Aortic smooth muscle cell (primary cell): ENCODE results near the gene RHBDD2. TPM values are rescaled to one million over a fixed set of nuclear protein-coding genes. Genes with fewer than 3 reads are reported as not detected.

Source experiments
- total RNA-seq: library from RNA; depleted of rRNA; stranded (reverse); fragments of >200 nt; gene quantifications from 2 replicates; pipeline ENCODE4 v1.2.3, GENCODE V29; 2014

Gene RHBDD2
- total RNA-seq = 13.3 and 14.5 TPM in 2 replicates

DNA sequence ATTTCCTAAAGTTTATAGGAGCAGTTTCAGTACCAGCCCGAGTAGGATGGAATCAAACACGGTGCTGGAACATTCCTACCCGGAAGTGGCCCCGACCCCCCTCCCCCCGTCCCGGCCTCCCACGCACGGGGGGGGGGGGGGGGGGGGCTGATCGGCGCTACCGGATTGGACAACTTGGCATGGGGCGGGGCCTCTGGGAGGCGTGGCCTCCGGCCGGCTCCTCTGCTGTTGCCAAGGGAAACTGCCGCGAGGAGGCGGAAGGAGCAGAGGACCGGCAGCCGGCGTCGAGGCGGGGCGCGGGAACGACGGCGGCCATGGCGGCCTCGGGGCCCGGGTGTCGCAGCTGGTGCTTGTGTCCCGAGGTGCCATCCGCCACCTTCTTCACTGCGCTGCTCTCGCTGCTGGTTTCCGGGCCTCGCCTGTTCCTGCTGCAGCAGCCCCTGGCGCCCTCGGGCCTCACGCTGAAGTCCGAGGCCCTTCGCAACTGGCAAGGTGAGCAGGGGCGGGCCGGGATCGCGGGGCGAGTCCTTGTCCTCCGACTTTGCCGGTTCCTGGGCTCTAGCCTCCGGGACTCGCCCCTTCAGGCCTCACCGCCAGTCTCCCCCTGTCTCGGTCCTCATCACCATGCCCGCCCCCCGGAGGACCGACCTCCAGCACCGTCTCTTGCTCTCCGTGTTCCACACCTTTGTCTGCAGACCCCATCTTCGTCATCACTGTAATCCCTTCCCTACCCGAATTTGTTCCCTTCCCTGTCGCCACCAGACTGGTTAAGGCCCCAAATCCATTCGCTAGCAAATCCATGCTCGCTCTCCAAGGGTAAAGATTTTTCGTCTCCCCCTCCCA lies at the start of gene RHBDD2:
TSS of gene RHBDD2 (plus strand) at position 266 of the 843 bp plus-strand sequence. CDS start at position 315, 49 bp downstream.

DNA sequence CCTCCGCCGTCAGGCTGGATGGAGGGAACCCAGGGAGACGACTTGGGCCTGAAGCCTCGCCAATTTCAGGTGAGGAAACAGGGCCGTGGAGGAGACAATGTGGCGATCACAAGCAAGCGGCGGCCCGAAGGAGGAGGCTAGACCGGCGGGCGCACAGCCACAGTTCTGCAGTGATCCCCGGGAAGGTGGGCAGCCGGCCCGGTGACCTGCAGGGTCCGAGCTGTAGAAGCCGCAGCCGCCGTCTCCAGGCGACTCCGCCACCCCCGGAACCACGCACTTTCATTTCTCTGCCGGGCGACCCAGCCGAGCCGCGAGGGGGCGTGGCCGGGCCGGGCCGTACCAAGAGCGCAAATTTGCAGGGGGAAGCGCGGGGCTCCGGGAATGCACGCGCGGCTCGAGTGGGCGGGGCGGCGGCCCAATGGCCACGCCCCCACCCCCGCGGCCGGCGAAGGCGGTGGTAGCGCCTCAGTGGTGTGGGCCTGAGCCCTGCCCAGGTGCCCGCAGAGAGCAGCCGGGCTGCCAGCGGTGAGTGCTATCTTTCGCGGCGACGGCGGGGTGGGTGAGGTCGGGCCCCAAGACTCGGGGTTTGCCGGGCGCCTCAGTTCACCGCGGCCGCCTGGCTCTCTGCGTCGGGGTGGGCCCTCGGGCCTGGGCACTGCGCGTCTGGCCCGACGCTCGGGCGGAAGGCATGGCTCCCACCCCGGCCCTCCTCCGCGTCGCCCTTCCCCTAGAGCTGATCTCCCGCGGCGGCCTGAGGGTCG lies 36.0 kb downstream of the RHBDD2 start, which contains the start of gene POR:
TSS of gene POR (plus strand) at position 501 of the 761 bp plus-strand sequence. CDS start 38,847 bp downstream, outside the sequence.

Other genes with a start within 250 kb of the RHBDD2 start
- 7.1 and 8.5 TPM in 2 replicates for gene HIP1, start 140.1 kb upstream of the RHBDD2 start, total RNA-seq
- gene CCL26, start 106.8 kb upstream of the RHBDD2 start, total RNA-seq = 1.5 TPM in 1 of 2 replicates, not detected in the other
- not detected in 2 replicates for gene CCL24, start 65.2 kb upstream of the RHBDD2 start, total RNA-seq
- gene POR, start 36.1 kb downstream of the RHBDD2 start, total RNA-seq = 57.6 and 91.3 TPM in 2 replicates
- 37.3 and 42.9 TPM in 2 replicates for gene TMEM120A, start 115.6 kb downstream of the RHBDD2 start, total RNA-seq
- 37.4 and 44.9 TPM in 2 replicates for gene STYXL1, start 169.0 kb downstream of the RHBDD2 start, total RNA-seq
- 54.0 and 62.2 TPM in 2 replicates for gene MDH2, start 169.1 kb downstream of the RHBDD2 start, total RNA-seq